IPS-18a (cell line): ENCODE measurements around the gene DCST1.
"Not testable (repeated sequence)": the region's sequence is repeated elsewhere in the genome, so short reads cannot be mapped to it uniquely, and the experiment has no call there.

Experiments
- H3K27ac ChIP-seq: one replicate; pipeline ENCODE4 v1.5.1; 2013; ENCODE audit warnings: low read length
- H3K27me3 ChIP-seq: one replicate; pipeline ENCODE4 v1.6.1; 2013; ENCODE audit warnings: mild to moderate bottlenecking, low read length; ENCODE audit not compliant: control insufficient read depth, insufficient read depth
- H3K36me3 ChIP-seq: one replicate; pipeline ENCODE4 v1.6.1; 2013; ENCODE audit warnings: low read depth, low read length; ENCODE audit not compliant: control insufficient read depth
- H3K4me1 ChIP-seq: one replicate; pipeline ENCODE4 v1.6.1; 2013; ENCODE audit warnings: low read depth, low read length; ENCODE audit not compliant: control insufficient read depth
- H3K4me3 ChIP-seq: one replicate; pipeline ENCODE4 v1.5.1; 2013; ENCODE audit warnings: low read length
- H3K9ac ChIP-seq: one replicate; pipeline ENCODE4 v1.6.1; 2013; ENCODE audit warnings: mild to moderate bottlenecking, low read length, moderate library complexity
- H3K9me3 ChIP-seq: one replicate; pipeline ENCODE4 v1.6.1; 2013; ENCODE audit warnings: low read depth, low read length; ENCODE audit not compliant: control insufficient read depth

DCST1 gene

DNA sequence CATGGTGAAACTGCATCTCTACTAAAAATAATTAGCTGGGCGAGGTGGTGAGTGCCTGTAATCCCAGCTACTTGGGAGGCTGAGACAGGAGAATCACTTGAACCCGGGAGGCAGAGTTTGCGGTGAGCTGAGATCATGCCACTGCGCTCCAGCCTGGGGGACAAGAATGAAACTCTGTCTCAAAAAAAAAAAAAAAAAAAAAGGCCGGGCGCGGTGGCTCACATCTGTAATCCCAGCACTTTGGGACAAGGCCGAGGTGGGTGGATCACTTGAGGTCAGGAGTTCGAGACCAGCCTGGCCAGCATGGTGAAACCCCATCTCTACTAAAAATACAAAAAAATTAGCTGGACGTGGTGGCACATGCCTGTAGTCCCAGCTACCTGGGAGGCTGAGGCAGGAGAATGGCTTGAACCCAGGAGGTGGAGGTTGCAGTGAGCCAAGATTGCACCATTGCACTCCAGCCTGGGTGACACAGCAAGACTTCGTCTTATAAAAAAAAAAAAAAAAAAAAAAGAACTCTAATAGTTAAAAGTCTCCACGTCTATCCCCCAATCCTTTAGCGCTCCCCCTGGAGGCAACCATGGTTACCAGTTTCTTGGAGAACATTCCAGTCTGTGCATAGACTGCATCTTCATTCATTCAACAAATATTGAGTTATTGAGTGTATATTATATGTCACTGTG lies 38.2 kb upstream of the DCST1 start:
- H3K4me1 ChIP-seq, result not testable (repeated sequence)

DNA sequence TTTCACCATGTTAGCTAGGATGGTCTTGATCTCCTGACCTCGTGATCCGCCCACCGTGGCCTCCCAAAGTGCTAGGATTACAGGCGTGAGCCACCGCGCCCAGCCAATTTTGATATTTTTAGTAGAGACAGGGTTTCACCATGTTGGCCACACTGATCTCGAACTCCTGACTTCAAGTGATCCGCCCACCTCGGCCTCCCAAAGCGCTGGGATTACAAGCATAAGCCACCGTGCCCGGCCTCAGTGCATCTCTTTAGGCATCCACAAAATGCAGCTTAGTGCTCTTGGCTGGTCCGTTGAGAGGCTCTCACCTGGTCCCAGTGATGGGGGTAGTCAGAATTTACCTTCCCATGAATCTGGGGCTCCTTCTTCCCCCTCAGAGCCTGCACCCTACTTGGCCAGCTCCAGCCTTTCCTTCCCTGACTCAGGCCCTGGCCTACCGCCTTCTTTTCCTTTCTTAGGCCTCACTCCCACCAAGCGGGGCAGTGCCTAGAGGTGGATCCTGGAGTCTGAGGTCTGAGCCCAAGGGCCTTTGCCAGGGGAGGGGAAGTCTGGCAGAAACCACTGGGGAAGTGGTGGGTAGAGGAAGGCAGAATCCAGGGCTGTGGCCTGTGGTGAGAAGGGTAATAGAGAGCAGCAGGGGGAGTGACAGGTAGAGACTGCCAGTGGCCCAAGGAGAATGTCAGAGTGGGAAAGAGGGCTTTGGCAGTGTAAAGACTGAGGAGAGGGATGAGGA lies 36.5 kb upstream of the DCST1 start:
- no peak overlapping the region for H3K27ac ChIP-seq
- H3K4me3 ChIP-seq, result no peak overlapping the region
- H3K9me3 ChIP-seq, result no peaks in the 10 kb centered on the region
- H3K36me3 ChIP-seq, result peaks cover 4% of the 10 kb centered on the region
- no peaks in the 10 kb centered on the region for H3K27me3 ChIP-seq
- H3K9ac ChIP-seq, result no peak overlapping the region
- H3K4me1 ChIP-seq, result peaks cover 3% of the 10 kb centered on the region

More for the DNA sequence above, 38.2 kb upstream of the DCST1 start:
- H3K9me3 ChIP-seq, H3K27me3 ChIP-seq, H3K4me3 ChIP-seq, H3K36me3 ChIP-seq, H3K9ac ChIP-seq, H3K27ac ChIP-seq: not testable (repeated sequence)

DNA sequence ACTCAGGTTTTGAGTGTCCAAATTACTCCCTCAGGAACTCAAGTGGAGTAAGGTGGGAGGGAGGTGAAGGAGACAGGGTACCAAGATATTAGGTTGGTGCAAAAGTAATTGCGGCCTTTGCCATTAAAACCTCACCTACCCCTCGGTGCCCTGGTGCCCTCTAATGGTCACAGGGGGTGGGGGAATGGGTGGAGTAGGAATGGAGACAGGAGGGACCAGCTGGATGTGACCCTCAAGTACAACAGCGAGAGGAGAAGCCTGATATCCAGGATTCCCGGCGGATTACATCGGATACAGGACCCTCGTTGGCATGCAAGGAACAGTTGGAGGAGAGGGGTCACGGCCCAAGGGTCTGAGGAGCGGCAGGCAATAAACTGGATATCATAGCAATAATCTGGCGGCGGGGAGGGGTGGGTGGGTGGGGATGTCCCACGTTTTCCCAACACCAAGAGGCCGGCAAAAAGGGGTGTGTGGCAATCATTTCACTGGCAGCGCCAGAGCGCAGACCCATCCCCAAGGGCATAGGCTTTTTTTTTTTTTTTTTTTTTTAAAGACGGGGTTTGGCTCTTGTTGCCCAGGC lies 35.3 kb upstream of the DCST1 start:
- Histone ChIP-seq H3K36me3 (no peaks in the 10 kb centered on the region), H3K4me3 (no peak overlapping the region), H3K27me3 (no peaks in the 10 kb centered on the region), H3K4me1 (peaks cover 3% of the 10 kb centered on the region), H3K27ac (no peak overlapping the region), H3K9me3 (no peaks in the 10 kb centered on the region), H3K9ac (no peak overlapping the region)

DNA sequence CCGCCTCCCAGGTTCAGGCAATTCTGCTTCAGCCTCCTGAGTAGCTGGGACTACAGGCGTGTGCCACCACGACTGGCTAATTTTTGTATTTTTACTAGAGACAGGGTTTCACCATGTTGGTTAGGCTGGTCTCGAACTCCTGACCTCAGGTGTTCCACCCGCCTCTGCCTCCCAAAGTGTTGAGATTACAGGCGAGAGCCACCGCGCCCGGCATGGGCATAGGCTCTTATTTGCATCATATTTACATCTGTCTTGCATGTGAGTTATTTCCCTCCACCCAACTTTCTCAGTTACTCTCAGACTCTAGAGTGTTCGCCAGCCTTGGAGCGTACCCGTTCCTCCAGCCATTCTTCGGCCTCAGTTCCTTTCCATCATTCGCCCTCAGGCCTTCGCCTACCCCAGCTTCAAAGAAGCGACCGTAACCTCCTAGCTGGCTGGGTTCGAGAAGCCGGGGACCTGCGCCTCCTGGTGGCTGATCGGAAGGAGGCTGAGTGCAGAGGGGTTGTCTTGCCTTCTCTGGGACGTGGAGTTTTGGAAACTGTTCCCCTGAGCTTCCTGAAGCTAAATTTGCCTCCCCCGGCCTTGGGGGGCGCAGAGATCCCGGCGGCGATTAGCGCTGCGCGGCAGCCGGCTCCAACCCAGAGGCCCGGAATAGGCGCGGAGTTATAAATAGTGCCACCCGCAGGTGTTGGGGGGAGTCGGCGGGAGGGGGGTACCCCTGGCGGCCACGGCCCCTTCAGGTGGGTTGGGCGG lies 34.6 kb upstream of the DCST1 start:
- H3K27ac ChIP-seq, result no peak overlapping the region
- H3K4me3 ChIP-seq, result peak overlapping the region; percentile 38
- no peak overlapping the region for H3K9ac ChIP-seq
- no peaks in the 10 kb centered on the region for H3K9me3 ChIP-seq
- H3K27me3 ChIP-seq, result no peaks in the 10 kb centered on the region
- H3K4me1 ChIP-seq, result peaks cover 3% of the 10 kb centered on the region
- no peaks in the 10 kb centered on the region for H3K36me3 ChIP-seq

DNA sequence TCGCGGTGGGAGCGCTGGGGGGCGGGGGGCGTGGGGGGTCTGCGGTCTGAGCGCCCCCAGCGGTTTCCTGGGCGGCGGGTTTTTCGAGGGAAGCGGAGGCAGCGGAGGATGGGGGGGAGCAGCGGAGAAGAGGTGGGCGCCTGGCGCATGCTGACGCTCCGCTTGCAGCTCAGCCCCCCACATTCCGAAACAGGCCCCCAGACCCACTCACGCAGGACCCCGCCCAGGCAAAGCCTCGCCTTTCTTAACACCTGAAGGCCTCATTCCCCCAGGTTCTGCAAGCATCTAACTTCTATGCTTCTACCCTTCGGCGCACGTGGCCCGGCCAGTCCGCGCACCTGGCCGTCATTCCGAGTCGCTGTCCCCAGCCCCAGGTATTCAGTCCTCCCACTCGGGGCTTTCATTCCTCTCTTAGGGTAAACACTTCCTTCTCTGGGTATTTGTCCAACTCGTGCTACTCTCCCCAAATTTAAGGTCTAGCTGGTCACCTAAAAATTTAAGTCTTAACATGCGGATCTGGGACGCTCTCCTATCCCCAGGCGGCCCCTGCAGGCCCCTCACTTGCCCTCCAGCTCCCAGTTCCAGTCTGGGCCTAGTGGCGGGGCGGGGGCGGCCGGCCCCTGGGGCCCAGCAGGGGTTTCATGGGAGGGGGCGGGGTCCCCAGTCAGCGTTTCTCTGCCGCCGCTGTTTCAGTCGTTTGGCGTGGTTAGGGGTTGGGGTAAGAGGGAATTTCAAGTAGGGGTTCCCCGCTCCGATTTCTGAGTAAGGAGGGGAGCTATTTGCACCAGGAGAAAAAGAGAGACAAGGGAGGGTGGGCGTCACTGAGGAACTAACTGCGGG lies 33.8 kb upstream of the DCST1 start:
- H3K36me3 ChIP-seq, result no peaks in the 10 kb centered on the region
- H3K9ac ChIP-seq, result peak overlapping the region; percentile 46
- H3K4me1 ChIP-seq, result peaks cover 10% of the 10 kb centered on the region
- no peaks in the 10 kb centered on the region for H3K27me3 ChIP-seq
- no peaks in the 10 kb centered on the region for H3K9me3 ChIP-seq
- H3K27ac ChIP-seq, result peak overlapping the region; percentile 64
- H3K4me3 ChIP-seq, result peak overlapping the region; percentile 72

DNA sequence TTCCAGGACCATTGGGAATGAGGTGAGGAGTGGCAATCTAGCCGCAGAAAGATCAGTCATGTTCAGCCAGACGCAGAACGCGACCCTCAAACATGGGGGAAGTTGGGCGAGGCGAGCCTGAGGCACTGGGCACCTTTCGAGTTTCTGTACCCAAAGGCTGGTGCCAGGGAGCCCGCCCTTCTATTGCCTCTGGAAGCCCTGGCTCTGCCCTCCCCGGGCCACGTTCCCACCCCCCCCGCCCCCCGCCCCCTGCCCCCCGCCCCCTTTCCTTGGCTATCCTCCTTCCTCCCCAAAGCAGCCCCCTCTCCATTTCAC lies 33.3 kb upstream of the DCST1 start:
- Histone ChIP-seq H3K9me3 (no peaks in the 10 kb centered on the region), H3K9ac (peak overlapping the region; percentile 46), H3K36me3 (no peaks in the 10 kb centered on the region), H3K27ac (peak overlapping the region; percentile 64), H3K4me3 (peak overlapping the region; percentile 72), H3K27me3 (no peaks in the 10 kb centered on the region), H3K4me1 (peaks cover 14% of the 10 kb centered on the region)

DNA sequence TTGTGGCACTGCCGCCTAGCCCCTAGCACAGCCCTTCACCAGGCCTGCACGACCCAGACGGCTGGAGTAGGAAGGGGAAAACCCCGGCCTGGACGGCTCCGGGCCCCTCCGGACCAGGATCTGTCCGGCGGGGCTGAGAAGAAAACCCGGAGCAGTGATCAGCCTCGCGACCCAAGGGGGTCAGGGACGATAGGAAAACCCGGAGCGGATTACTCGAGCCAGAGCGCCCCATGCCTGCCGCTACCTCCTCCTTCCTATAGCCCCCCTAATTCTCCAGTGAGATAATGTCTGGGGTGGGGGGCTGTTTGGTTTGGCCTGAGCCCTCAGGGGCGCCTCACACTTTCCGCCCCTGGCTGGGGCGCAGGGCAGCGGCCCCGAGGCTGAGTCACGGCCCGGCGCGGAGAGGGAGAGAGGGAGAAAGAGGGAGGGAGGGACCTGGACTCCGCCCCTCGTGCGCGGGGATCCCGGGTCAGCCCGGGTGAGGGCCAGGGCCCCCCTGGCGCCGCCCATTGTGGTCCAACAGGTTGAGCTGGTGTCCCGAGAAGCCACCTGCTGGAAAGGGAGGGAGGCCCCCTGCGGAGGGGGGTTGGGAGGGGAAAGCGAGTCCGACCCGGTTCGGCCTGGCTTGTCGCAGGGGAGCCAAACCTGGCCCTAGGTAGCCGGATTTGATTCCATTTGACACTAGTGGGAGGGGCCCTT lies 32.7 kb upstream of the DCST1 start:
- H3K9me3 ChIP-seq, result no peaks in the 10 kb centered on the region
- H3K27me3 ChIP-seq, result no peaks in the 10 kb centered on the region
- peak overlapping the region; percentile 65 for H3K9ac ChIP-seq
- H3K4me1 ChIP-seq, result peaks cover 14% of the 10 kb centered on the region
- H3K27ac ChIP-seq, result no peak overlapping the region
- peak overlapping the region; percentile 72 for H3K4me3 ChIP-seq
- no peaks in the 10 kb centered on the region for H3K36me3 ChIP-seq

DNA sequence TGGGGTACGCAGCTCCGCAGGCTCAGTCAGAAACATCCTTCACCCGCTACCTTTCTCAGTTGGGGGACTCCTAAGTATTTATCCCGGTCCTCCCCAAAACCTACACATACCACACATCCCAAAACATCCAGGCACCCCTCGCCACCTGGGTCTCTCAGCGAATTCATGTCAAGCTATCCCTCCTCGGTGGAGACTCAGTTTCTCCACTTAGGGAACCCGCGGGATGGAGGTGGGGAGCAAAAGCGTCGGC lies 32.3 kb upstream of the DCST1 start:
- Histone ChIP-seq H3K4me3 (peak overlapping the region; percentile 72), H3K36me3 (no peaks in the 10 kb centered on the region), H3K9ac (peak overlapping the region; percentile 65), H3K4me1 (peaks cover 14% of the 10 kb centered on the region), H3K27me3 (no peaks in the 10 kb centered on the region), H3K9me3 (no peaks in the 10 kb centered on the region), H3K27ac (no peak overlapping the region)

DNA sequence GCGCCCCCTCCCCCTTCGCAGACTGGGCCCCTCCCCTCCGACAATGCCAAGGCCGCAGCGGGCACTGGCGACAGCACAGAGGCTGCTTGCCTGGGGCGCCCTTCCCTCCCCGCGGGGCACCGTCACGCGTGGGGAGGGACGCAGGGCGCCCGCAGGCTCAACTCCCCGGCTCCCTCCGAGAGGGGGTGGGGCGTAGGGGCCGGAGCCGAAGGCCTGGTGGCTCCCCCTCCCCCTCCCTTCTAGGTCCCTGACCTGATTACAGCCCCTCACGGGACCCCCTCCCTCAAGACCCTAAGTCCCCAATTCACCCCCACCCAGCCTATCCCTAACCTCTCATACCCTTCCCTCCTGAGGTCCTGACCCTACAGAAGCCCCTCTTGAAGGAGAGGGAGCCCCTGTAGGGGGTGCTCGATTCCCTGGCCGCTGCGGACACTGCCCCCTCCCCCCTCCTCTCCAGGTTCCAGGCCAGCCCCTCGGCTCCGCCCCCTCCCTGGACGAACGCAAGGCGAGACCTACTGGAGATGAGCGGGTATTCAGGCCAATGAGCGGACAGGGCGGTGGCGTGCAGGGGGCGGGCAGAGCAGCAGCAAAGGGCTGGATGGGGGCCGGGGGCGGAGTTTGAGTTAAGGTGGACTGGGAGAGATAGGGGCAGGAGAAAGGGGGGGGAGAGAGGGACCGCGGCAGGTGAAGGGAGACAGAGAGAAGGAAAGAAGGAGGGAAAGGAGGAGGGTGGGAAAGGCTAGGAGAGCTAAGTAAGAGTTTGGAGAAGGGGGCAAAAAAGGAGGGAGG lies 31.8 kb upstream of the DCST1 start:
- Histone ChIP-seq H3K4me3 (peak overlapping the region; percentile 72), H3K9ac (peak overlapping the region; percentile 65), H3K27me3 (no peaks in the 10 kb centered on the region), H3K9me3 (no peaks in the 10 kb centered on the region), H3K27ac (no peak overlapping the region), H3K4me1 (peaks cover 14% of the 10 kb centered on the region), H3K36me3 (no peaks in the 10 kb centered on the region)

DNA sequence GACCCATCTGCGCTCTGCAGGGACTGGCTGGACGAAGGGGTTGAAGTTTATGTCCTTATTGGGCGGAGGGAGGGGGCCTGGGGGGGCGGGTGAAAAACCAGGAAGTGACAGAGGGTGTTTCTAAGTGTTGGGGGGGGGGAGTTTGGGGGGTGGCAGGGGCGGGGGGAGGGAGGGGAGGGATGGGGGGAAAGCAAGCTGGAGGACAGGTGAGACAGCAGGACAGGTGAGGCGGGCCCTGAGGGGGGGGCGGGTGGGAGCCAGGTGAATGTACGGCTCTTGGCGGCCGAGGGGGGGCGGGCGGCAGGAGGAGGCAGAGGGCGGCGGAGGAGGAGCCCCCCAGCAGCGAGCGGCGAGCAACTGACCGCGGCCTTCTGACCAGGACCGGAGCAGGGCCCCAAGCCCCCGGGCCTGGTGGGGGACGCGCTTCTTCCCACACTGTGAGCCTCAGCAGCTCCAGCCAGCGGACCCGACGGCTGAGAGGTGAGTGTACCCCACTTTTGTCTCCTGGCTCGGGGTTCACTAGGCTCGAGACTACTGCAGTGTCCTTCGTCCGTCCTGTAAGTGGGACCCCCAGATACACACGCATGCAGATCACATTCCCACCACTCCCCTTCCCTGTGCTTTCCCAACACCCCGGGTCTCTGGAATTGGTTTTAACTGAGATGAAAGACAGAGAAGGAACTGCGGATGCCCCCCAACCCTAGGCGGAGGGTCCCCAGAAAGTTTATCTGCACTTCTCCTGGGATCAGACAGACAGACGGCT lies 31.0 kb upstream of the DCST1 start, which contains the start of gene ZBTB7B:
ZBTB7B (plus strand) TSS at position 339 of the 763 bp plus-strand sequence. CDS start 11,859 bp downstream, outside the sequence.
- Histone ChIP-seq H3K9ac (peak within 1 kb of the TSS; percentile 65), H3K4me1 (peaks cover 14% of the 10 kb centered on the region), H3K27ac (peak within 1 kb of the TSS; percentile 24), H3K27me3 (no peaks in the 10 kb centered on the region), H3K4me3 (peak within 1 kb of the TSS; percentile 84), H3K9me3 (no peaks in the 10 kb centered on the region), H3K36me3 (no peaks in the 10 kb centered on the region)
